Stimulated activated CD8-positive, alpha-beta memory T cell treated with anti-CD3 and anti-CD28 coated beads, Interleukin-15, amount 100 ng/mL, for 4 hours (primary cell): Measurements from ENCODE around the gene CHST13.
"Not testable (repeated sequence)": the region's sequence is repeated elsewhere in the genome, so short reads cannot be mapped to it uniquely, and the experiment has no call there.

ENCODE experiments used
- DNase-seq, 2 donors: peaks; one replicate each; pipeline ENCODE4 v3.0.0-alpha.2; 2020; ENCODE audit warnings: low read depth in 2 of 2

The CHST13 gene

DNA sequence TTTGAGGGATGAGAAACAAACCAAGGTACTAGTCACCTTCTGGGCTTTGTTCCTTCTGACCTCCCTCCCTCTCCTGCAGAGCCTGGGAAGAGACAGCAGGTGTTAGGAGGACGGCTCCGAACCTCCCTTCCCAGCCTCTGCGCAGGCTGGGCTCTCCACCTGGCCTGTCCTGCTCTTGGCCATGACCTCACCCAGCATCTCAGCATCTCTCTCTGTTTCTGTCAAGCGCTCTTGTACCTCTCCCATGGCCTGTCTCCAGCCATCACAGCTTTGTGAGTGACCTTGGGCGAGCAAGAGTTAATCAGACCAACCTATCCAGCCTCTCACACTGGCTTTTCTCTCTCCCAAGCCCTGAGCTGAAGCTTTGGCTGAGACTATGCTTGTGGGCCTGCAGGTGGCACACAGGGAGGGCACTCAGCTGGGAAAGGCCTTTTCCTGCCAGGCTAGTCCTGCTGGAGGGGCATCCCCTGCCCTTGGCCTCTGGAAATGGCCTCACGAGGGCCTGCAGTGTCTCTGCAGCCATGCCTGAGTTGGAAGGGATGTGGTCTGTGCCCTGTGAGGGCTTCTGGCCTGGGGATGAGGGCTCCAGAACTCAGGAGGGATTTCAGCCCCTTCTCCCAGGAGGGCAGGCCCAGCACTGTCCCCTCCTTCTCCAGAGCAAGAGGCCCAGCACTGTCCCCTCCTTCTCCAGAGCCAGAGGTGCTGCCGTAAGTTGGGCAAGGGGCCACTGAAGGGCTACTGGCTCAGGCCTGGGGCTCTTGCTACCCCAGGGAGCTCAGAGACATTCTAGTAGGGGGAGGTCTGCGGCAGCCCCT, 2.1 kb downstream of the CHST13 start:
- DNase-seq, result no peak

DNA sequence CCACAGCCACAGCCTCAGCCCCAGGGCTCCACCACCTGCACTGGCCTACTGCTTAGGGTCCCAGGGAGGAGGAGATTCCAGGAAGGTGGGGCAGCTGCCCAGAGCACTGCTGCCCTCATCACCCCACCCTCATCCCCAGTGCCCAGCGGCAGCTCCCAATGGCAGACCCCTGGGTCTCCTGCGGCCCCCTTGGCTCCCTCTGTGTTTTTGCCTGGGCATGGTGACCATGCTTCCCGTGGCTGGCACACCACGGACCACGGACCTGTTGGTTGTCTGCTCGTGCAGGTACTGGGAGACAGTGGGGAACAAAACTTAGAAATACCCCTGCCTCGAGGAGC, 2.7 kb downstream of the CHST13 start:
- DNase-seq, result no peak

GRCh38 chr3:126527006-126527405, 3.1 kb downstream of the CHST13 start:
- no peak for DNase-seq

DNA sequence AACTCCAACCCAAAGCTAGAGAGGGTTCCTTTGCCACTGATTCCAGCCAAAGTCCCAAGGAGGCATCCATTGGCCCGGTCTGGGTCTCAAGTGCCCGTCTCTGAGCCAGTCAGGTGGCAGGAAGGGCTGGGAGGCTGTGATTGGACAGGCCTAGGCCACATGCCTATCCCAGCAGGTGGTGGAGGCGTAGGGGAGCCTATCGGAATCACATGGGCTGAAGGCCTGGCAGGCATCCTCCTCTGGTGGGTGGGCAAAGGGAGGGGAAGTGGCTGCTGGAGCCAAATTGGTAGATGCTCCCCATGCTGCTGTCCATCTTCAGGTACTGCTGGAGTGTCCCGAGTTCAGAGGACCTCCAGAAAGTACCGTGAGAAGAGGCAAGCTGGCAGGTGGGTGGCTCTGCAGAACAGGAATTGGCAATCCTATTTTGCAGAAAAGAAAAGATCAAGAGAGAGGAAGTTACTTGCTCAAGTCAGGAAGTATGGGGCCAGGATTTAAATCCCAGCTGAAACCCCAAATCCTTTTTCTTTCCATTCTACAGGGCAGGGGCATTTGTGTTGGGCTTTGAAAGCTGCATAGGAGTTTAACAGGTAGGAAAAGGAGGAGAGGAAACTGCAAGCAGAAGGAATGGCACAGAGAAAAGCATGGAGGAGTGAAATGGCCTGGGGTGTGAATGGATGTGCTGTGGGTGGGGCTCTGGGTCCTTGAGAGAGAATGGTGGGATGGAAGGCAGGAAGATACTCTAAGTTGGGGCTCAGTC, 3.7 kb downstream of the CHST13 start:
- no peak for DNase-seq

GRCh38 chr3:126528419-126528799, 4.5 kb downstream of the CHST13 start:
- DNase-seq, result no peak

DNA sequence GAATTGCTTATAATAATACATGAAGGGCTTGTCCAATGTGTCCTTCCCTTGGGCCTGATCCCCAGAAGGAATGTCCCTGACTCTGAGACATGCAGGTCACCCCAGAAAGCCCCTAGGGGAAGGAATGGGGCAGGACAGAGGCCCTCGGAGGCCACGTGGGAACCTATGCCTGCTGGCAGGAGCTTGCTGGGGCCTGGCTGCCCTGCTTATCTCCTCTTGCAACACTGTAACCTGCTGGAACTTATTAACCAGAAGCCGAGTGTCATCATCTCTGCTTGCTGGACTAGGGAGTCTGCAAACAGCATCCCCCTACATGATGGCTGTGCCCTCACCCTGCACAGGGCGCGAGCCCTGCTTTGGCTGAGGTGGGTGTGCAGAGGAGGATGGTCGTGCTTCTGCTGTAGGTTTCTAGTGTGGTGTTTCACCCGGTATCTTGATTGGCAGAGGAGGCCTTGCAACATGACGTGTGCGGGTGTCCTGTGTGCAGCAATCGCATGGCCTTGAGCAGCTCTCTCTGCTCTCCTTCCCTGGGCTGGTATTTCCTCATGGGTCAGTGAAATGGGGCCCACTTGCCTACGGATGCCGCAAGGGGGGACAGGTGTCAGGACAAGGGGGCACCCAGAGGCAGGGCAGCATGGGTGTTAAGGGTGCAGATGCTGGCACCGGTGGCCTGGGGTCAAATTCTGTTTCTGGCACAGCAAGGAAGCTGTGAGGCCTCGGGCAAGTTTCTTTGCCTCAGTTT, 5.0 kb downstream of the CHST13 start:
- no peak for DNase-seq

GRCh38 chr3:126529585-126530170, 5.7 kb downstream of the CHST13 start:
- DNase-seq, result no peak

- no peak for DNase-seq
Observed at GRCh38 chr3:126530171-126531050, 6.5 kb downstream of the CHST13 start.

DNA sequence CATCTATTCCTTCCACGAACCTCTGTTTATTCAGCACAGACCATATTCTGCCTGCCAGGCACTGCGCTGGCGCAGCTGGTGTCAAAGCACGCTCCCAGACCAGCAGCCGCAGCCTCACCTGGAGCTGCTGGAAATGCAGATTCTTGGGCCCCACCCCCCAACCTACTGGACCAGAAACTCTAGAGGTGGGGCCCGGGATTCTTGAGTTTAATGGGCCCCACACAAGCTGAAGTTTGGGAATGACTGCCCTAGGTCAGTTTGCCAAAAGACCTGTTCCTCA, 7.0 kb downstream of the CHST13 start:
- no peak for DNase-seq

GRCh38 chr3:126533506-126533905, 9.6 kb downstream of the CHST13 start:
- no peak for DNase-seq

DNA sequence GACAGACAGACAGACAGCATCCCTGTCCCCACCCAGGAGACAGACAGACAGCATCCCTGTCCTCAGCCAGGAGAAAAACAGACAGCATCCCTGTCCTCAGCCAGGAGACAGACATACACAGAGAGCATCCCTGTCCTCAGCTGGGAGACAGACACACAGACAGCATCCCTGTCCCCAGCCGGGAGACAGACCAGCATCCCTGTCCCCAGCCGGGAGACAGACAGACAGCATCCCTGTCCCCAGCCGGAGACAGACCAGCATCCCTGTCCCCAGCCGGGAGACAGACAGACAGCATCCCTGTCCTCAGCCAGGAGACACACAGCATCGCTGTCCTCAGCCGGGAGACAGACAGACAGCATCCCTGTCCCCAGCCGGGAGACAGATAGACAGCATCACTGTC, 10.8 kb downstream of the CHST13 start:
- DNase-seq, result not testable (repeated sequence)

DNA sequence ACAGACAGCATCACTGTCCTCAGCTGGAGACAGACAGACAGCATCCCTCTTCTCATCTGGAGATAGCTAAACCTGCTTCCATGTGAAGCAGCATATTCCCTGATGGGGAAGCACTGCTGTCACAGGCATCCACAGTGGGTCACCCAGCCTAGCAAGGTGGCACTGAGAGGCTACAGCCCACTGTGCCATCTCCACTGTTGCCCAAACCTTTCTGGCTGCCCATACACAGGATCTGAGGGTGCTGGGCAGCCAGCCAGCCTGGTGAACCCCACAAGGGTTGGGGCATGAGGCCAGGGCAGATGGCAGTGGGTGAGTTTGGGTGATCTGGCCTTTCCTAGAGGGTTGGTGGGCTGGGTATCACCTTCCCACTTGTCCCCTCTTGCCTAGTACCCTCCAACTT, 11.7 kb downstream of the CHST13 start:
- DNase-seq, result no peak

DNA sequence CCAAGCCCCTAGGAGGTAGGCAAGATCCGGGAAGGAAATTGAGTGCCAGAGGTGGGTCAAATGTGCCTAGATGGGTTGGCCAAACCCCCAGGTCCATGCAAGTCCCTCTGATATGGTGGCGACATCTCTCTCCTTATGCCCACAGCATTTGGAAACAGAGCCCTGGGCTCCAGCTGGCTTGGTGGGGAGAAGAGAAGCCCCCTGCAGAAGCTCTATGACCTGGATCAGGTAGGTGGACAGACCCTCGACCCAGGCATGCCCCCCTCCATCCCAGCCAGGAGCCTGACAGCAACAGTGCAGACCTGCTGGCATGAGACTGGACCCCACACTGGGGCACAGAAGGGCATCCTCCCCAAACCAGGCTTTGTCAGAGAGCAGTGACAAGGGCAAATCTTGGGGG, 12.2 kb downstream of the CHST13 start:
- DNase-seq, result no peak

DNA sequence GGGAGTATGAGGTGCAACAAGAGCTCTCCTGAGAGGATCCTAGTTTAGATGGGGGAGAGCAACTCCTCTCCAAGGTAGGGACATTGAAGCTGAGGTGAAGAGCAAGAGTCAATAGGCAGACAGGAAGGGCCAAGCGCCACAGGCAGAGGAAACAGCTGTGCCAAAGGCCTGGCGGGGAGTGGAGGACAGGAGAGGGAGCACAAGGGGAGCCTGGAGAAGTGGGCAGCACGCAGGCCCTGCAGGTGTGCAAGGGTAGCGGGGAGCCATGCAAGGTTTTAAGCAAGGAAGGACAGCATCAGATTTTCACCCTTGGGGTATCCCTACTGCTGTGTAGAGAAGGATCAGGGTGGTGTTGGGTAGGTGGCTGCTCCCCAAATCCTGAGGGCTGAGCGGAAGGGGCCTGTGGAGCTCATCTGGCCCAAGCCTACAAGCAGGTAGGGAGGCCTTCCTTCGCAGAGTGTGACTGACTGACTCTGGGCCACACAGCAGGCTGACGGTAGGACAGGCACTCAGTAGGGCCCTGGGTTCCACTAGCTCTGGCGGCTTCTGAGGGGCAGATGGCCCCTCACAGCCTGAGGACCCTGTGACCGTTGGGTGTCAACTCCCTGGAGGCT, 13.3 kb downstream of the CHST13 start:
- DNase-seq, result no peak

DNA sequence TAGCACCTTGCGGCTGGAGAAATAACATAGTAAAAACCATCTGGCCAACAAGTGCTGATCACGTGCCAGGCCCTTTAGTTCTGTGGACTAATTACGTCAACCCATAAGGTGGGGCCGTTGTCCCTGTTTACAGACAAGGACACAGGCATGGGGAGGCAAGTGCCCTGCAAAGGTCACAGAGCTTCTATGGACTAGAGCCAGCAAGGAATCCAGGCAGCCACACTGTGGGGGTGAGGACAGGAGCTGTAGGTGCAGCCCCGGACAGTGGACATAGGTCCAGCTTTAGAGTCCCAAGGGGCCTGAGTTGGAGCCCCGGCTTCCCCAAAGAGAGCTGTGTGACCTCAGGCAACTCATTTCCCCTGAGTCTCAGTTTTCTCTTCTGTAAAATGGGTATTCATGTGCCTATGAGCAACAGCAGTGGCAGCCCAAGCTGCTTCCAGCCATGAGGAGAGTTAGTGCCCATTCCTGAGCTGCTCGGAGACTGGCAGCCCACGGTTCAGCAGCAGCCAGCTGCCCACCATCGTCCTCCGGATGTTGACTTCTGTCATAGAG, 13.9 kb downstream of the CHST13 start:
- no peak for DNase-seq

- DNase-seq, result no peak
Observed at GRCh38 chr3:126538316-126538715, 14.4 kb downstream of the CHST13 start.

GRCh38 chr3:126538966-126539365, 15.0 kb downstream of the CHST13 start:
- DNase-seq, result no peak

GRCh38 chr3:126539558-126540250, 15.7 kb downstream of the CHST13 start:
- no peak for DNase-seq

DNA sequence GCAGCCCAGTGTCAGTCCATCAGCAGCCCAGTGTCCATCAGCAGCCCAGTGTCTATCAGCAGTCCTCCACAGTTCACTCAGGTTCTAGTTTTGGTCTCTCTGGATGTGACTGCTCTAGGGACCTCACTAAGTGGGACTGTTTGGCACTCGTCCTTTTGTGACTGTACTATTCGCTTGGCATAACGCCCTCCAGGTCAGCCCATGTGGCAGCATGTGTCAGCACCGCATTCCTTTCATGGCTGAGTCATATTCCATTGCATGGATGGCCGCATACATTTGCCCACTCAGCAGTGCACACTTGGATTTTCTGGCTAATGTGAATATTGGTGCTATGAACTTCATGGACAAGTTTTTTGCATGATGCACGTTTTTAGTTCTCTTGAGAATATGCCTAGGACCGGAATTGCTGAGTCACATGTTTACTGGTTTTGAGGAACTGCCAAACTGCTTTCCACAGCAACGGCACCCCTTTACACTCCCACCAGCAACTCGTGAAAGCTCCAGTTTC, 16.4 kb downstream of the CHST13 start:
- no peak for DNase-seq
